Mesodermal cell (in vitro differentiated cells): ENCODE data around the gene LUC7L3.
"Not testable (repeated sequence)": the region's sequence is repeated elsewhere in the genome, so short reads cannot be mapped to it uniquely, and the experiment has no call there.

ENCODE experiments used
- H3K27ac ChIP-seq: 2 replicates; pipeline ENCODE4 v1.7.0; 2013; ENCODE audit warnings: mild to moderate bottlenecking, low read depth, low read length, moderate library complexity; ENCODE audit not compliant: severe bottlenecking
- H3K36me3 ChIP-seq: 2 replicates; pipeline ENCODE4 v1.7.1; 2013; ENCODE audit warnings: mild to moderate bottlenecking, low read length, moderate library complexity; ENCODE audit not compliant: control insufficient read depth, insufficient read depth
- H3K4me1 ChIP-seq: one replicate; pipeline ENCODE4 v1.7.1; 2013; ENCODE audit warnings: mild to moderate bottlenecking, low read length; ENCODE audit not compliant: insufficient read depth, control insufficient read depth, poor library complexity, severe bottlenecking
- H3K4me3 ChIP-seq: 2 replicates; pipeline ENCODE4 v1.7.0; 2013; ENCODE audit warnings: low read length, control low read depth, mild to moderate bottlenecking; ENCODE audit not compliant: insufficient read depth, poor library complexity, severe bottlenecking; ENCODE audit errors: extremely low read depth
- H3K9me3 ChIP-seq: 2 replicates; pipeline ENCODE4 v1.7.1; 2013; ENCODE audit warnings: mild to moderate bottlenecking, low read length, moderate library complexity; ENCODE audit not compliant: control insufficient read depth
- WGBS, 2 experiments: methylation state at CpG; one replicate each; pipeline ENCODE4 v1.1.5; 2013; ENCODE audit warnings: missing lambda C conversion rate in 2 of 2; ENCODE audit not compliant: insufficient coverage in 2 of 2; 5-methylcytosine and 5-hydroxymethylcytosine counted together

Gene LUC7L3

GRCh38 chr17:50712641-50713040 is 6.8 kb upstream of the LUC7L3 start:
- no peak overlapping the region for H3K4me3 ChIP-seq
- H3K27ac ChIP-seq, result no peak overlapping the region
- H3K36me3 ChIP-seq, result no peaks in the 10 kb centered on the region
- peaks cover 8% of the 10 kb centered on the region for H3K4me1 ChIP-seq
- H3K9me3 ChIP-seq, result no peaks in the 10 kb centered on the region
- WGBS, 2 experiments, result 95 to 98% methylated on average over 5 to 6 of the region's 9 CpGs

GRCh38 chr17:50715471-50715870 is 3.9 kb upstream of the LUC7L3 start:
- Histone ChIP-seq H3K27ac (no peak overlapping the region), H3K36me3 (no peaks in the 10 kb centered on the region), H3K9me3 (no peaks in the 10 kb centered on the region), H3K4me1 (no peaks in the 10 kb centered on the region), H3K4me3 (no peak overlapping the region)
- 73% methylated on average over 3 of the region's 3 CpGs; no CpG with 5 or more reads in 1 of the 2 experiments for WGBS, 2 experiments

- Histone ChIP-seq H3K27ac (peak overlapping the region; percentile 99), H3K4me1 (peaks cover 3% of the 10 kb centered on the region), H3K9me3 (no peaks in the 10 kb centered on the region), H3K4me3 (peak overlapping the region; percentile 77), H3K36me3 (peaks cover 18% of the 10 kb centered on the region)
- 0% methylated on average over 21 to 23 of the region's 25 CpGs for WGBS, 2 experiments
These were observed 756 bp downstream of the LUC7L3 start for GRCh38 chr17:50719924-50720794.

- peak overlapping the region; percentile 77 for H3K4me3 ChIP-seq
- 6 to 36% methylated on average over 2 to 4 of the region's 7 CpGs for WGBS, 2 experiments
- H3K36me3 ChIP-seq, result peaks cover 30% of the 10 kb centered on the region
- H3K4me1 ChIP-seq, result peaks cover 5% of the 10 kb centered on the region
- H3K9me3 ChIP-seq, result no peaks in the 10 kb centered on the region
- H3K27ac ChIP-seq, result no peak overlapping the region
These were observed 2.0 kb downstream of the LUC7L3 start for GRCh38 chr17:50721194-50722010.

- Histone ChIP-seq H3K36me3 (peaks cover 39% of the 10 kb centered on the region), H3K4me3 (no peak overlapping the region), H3K27ac (no peak overlapping the region), H3K4me1 (peaks cover 6% of the 10 kb centered on the region), H3K9me3 (no peaks in the 10 kb centered on the region)
- 80 to 86% methylated on average over 1 to 2 of the region's 3 CpGs for WGBS, 2 experiments
These were observed 3.3 kb downstream of the LUC7L3 start for GRCh38 chr17:50722746-50723145.

- WGBS, 2 experiments, result 100% methylated on average over 1 of the region's 6 CpGs; no CpG with 5 or more reads in 1 of the 2 experiments
- H3K4me1 ChIP-seq, result not testable (repeated sequence)
These were observed 5.2 kb downstream of the LUC7L3 start for GRCh38 chr17:50724622-50725021.

GRCh38 chr17:50725769-50726655 is 6.6 kb downstream of the LUC7L3 start:
- peaks cover 10% of the 10 kb centered on the region for H3K4me1 ChIP-seq
- no peak overlapping the region for H3K27ac ChIP-seq
- H3K4me3 ChIP-seq, result no peak overlapping the region
- 96 to 97% methylated on average over 8 to 11 of the region's 12 CpGs for WGBS, 2 experiments
- H3K9me3 ChIP-seq, result no peaks in the 10 kb centered on the region
- H3K36me3 ChIP-seq, result peaks cover 44% of the 10 kb centered on the region

More at GRCh38 chr17:50724622-50725021, 5.2 kb downstream of the LUC7L3 start:
- not testable (repeated sequence) for H3K9me3 ChIP-seq, H3K27ac ChIP-seq, H3K4me3 ChIP-seq
- peaks cover 44% of the 10 kb centered on the region for H3K36me3 ChIP-seq

GRCh38 chr17:50728112-50728429 is 8.7 kb downstream of the LUC7L3 start:
- peaks cover 10% of the 10 kb centered on the region for H3K4me1 ChIP-seq
- peaks cover 54% of the 10 kb centered on the region for H3K36me3 ChIP-seq
- no CpG with 5 or more reads among the region's 2 CpGs for WGBS, 2 experiments
- no peak overlapping the region for H3K4me3 ChIP-seq
- no peak overlapping the region for H3K27ac ChIP-seq
- H3K9me3 ChIP-seq, result no peaks in the 10 kb centered on the region

GRCh38 chr17:50728881-50729765 is 9.7 kb downstream of the LUC7L3 start:
- Histone ChIP-seq H3K4me3 (no peak overlapping the region), H3K27ac (no peak overlapping the region), H3K9me3 (no peaks in the 10 kb centered on the region), H3K36me3 (peaks cover 48% of the 10 kb centered on the region), H3K4me1 (peaks cover 7% of the 10 kb centered on the region)
- WGBS, 2 experiments, result 100% methylated on average over 1 of the region's 5 CpGs
